ENCODE measurements around the gene FAM229B.
A peak's percentile ranks its signal among the peaks of the same experiment; 100 is the strongest.

Gene FAM229B

DNA sequence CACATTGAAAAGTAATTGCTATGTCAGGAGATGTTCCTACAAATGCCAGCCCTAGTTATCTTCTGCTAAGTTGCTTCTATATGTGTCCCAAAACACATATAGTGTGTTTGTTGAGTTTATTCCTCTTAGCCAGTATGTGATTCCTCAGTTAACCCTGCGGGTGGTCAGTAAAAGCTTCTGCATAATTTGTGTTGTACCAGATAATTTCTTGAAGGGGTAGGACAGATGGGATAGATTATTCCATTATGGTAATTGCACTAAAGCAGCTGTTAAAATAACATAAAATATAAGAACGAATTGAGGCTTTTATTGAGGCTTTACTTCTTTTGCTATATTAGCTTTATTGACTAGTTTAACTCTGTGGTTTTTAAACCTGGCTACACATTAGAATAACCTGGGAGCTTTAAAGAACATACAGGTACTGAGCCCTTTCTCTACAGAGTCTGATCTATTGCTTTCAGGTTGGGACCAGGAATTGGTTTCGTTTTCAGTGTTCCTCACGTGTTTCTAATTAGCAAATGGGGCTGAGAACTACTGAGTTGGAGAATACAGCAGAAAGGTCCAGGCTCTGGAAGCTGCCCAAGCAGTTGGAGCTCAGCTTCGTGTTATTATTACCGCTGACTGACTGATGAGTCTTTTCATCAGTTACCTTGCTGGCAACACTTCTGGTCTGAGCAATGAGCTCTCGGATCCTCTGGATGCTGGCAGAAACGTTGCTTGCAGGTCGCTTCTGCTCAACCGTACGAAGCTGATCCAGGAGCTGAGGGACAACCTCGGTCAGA, 56.9 kb downstream of the FAM229B start:
- peak; percentile 65 for DNase-seq (ENCODE audit: low read depth)

DNA sequence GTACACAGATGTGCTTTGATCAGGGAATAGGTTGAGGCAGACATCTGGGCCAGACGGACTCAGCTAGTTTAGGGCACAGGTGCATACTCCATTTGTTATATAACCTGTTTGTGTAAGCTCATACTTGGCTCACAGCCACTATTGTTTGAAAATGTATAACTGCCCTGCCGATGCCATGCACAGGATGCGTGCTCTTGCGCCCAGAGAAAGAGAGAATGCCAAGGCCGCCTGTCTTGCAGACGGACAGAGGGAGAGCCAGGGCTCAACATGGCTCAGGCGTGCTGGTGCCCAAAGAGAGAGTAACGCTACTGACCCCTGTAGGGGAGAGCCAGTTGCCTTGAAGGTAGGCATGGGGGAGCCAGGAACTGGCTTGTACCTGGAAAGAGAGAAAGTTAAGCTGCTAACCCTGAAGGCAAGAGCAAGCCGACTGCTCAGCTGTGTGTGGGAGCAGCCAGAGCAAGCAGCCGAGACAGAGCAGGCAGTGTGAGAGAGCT, 57.7 kb downstream of the FAM229B start:
- DNase-seq (ENCODE audit: low read depth) = no peak

DNA sequence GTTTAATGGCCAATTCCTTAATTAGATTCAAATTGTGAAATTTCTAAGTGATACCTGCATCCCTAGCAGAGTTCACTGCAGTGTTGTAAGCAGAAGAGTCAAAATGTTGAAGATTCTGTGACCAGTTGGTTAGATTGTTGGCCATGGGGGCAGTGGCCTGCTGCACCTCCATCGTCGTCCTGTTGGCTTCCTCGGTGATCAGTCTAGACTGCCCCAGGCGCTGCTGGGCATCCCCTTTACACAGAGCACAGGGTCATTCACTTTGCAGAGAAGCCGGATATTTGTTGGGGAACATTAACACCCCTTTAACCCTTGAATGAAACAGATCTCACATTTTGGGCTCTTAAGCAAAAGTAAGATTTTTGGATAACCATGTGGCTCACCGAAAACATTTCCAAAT, 60.7 kb downstream of the FAM229B start:
- no peak for DNase-seq (ENCODE audit: low read depth)

DNA sequence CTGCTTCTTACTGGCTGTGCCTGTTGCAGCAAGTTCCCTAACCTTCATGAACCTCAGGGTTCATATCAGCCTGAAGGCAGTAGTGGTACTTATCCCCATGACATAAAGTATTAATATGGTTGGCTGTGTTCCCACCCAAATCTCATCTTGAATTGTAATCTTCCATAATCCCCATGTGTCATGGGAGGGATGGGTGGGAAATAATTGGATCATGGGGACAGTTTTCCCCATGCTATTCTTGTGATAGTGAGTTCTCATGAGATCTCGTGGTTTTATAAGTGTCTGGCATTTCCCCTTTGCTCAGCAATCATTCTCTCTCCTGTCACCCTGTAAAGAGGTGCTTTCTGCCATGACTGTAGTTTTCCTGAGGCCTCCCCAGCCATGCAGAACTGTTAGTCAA, 61.8 kb downstream of the FAM229B start:
- DNase-seq (ENCODE audit: low read depth) = no peak

DNA sequence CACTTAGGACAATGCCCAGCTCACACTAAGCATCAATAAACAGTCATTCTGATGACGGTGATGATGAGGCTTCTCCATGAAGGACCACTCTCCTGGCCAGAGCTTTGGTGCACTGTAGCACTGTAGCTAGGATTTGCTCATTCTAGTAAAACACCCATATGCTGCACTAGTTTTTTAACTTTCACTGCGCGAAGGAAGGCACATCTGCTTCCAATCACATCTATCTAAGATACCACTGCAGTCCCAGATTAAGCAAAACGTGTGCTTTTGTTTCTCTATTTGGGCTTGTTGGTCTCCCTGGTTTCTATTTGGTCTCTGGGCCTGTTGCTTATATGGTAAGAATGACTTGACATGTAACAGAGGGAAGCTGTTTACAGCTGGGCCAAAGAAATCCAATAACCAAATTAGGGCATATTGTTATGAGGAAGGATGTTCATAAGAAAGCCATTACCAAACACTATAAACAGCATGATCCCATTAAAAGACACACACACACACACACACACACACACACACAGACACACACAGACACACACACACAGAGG, 62.4 kb downstream of the FAM229B start:
- DNase-seq (ENCODE audit: low read depth) = peak; percentile 91

DNA sequence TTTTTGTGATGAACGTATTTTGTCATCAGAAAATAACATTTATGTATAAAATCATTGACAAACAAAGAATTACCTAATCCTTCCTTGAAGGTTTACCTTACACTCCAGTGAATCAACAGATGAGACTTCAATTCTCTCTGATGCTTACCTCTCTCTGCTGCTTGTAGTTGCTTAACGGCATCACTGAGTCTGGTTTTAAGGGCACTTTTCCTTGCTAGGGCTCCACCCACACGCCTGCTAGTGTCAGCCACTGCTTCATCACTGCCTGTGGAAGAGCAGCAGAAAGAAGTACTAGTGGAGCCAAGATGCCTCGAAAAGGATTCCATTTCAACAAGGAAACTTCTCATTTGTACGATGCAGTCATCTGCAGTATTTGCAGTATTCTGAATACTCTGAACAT, 63.0 kb downstream of the FAM229B start:
- peak; percentile 64 for DNase-seq (ENCODE audit: low read depth)
